ENCODE data around the gene RPN2.

RPN2 gene

GRCh38 chr20:37280403-37280802, 101.3 kb downstream of the RPN2 start:
- Mint-ChIP-seq H3K9me3 (no peaks in the 10 kb centered on the region), H3K27ac (no peak overlapping the region), H3K4me3 (no peak overlapping the region), H3K27me3 (ENCODE audit: low read depth, poor library complexity) (peaks cover 20% of the 10 kb centered on the region), H3K4me1 (peaks cover 36% of the 10 kb centered on the region), H3K36me3 (ENCODE audit: low read depth) (no peaks in the 10 kb centered on the region)
- DNase-seq = no peak
- TF ChIP-seq CTCF (IDR thresholded peaks at IDR 0.05) = no peak

- Mint-ChIP-seq H3K4me1 (peaks cover 26% of the 10 kb centered on the region), H3K27me3 (ENCODE audit: low read depth, poor library complexity) (peaks cover 21% of the 10 kb centered on the region), H3K9me3 (no peaks in the 10 kb centered on the region), H3K4me3 (no peak overlapping the region), H3K36me3 (ENCODE audit: low read depth) (no peaks in the 10 kb centered on the region), H3K27ac (peak overlapping the region; percentile 9)
- no peak for DNase-seq
- TF ChIP-seq CTCF (IDR thresholded peaks at IDR 0.05) = no peak
Measured at GRCh38 chr20:37282556-37282955, 103.4 kb downstream of the RPN2 start.

GRCh38 chr20:37283530-37284195, 104.5 kb downstream of the RPN2 start:
- DNase-seq = no peak
- no peak overlapping the region for H3K27ac Mint-ChIP-seq

GRCh38 chr20:37284691-37285161, 105.6 kb downstream of the RPN2 start:
- no peak for DNase-seq
- Mint-ChIP-seq H3K27me3 (ENCODE audit: low read depth, poor library complexity) (peaks cover 26% of the 10 kb centered on the region), H3K9me3 (no peaks in the 10 kb centered on the region), H3K4me3 (no peak overlapping the region), H3K4me1 (peaks cover 30% of the 10 kb centered on the region), H3K27ac (peak overlapping the region; percentile 13), H3K36me3 (ENCODE audit: low read depth) (no peaks in the 10 kb centered on the region)
- TF ChIP-seq CTCF (IDR thresholded peaks at IDR 0.05) = no peak

More at GRCh38 chr20:37283530-37284195, 104.5 kb downstream of the RPN2 start:
- H3K4me3 Mint-ChIP-seq = no peak overlapping the region
- TF ChIP-seq CTCF (IDR thresholded peaks at IDR 0.05) = no peak
- peaks cover 26% of the 10 kb centered on the region for H3K27me3 Mint-ChIP-seq (ENCODE audit: low read depth, poor library complexity)
- no peaks in the 10 kb centered on the region for H3K9me3 Mint-ChIP-seq
- H3K4me1 Mint-ChIP-seq = peaks cover 26% of the 10 kb centered on the region
- no peaks in the 10 kb centered on the region for H3K36me3 Mint-ChIP-seq (ENCODE audit: low read depth)

GRCh38 chr20:37285664-37286374, 106.7 kb downstream of the RPN2 start:
- DNase-seq = no peak
- Mint-ChIP-seq H3K4me1 (peaks cover 30% of the 10 kb centered on the region), H3K27ac (no peak overlapping the region), H3K9me3 (no peaks in the 10 kb centered on the region), H3K27me3 (ENCODE audit: low read depth, poor library complexity) (peaks cover 22% of the 10 kb centered on the region), H3K4me3 (no peak overlapping the region), H3K36me3 (ENCODE audit: low read depth) (no peaks in the 10 kb centered on the region)
- TF ChIP-seq CTCF (IDR thresholded peaks at IDR 0.05) = no peak

Measured in nephron progenitor cell (in vitro differentiated cells).